K562 (cell line): ENCODE measurements around the gene OR13F1. TPM values are rescaled to one million over a fixed set of nuclear protein-coding genes. Genes with fewer than 3 reads are reported as not detected.

ENCODE experiments used
- ATAC-seq: fragments of 200-7000 bp; cut with Tn5 transposase; 3 replicates; pipeline ENCODE4 v1.9.1; 2020; ENCODE audit warnings: moderate library complexity
- BruUV-seq: library from RNA; stranded (reverse); fragments of 400-500 nt; replicated peaks from 2 replicates; lab custom pipeline; 2021; lab: Mats Ljungman, UMichigan
- CTCF ChIA-PET: fragments of 300-600 bp; formaldehyde crosslinking; extraction: SDS; loops from one replicate; lab custom pipeline; 2021; ENCODE audit warnings: low intra/inter-chr PET ratio; lab: Yijun Ruan, JAX
- POLR2A ChIA-PET: fragments of 300-600, 350-650 bp; sonication (Branson Sonifier 250); formaldehyde crosslinking; extraction: SDS; loops from one replicate; lab custom pipeline; 2021; ENCODE audit warnings: antibody characterized with exemption, inconsistent platforms; lab: Yijun Ruan, JAX
- DNase-seq, 4 experiments: peaks; one replicate each; pipeline versions ENCODE4 v3.0.0 to v3.0.0-alpha.2; 2011 to 2018; ENCODE audit warnings: low spot score in 3 of 4, mixed read lengths in 3 of 4; ENCODE audit errors: extremely low read depth in 1 of 4
- FAIRE-seq: peaks from 2 replicates; lab custom pipeline; 2011; peaks lifted over from hg19 to GRCh38; lab: Jason Lieb, UNC
- H2AFZ ChIP-seq: 2 replicates; pipeline ENCODE4 v1.6.0; 2011; ENCODE audit warnings: low read depth, low read length, control low read depth, inconsistent platforms
- H3K27ac ChIP-seq: fragments of 200-600 bp; 3 replicates; pipeline ENCODE4 v1.8.0; 2011; ENCODE audit warnings: low read depth, mild to moderate bottlenecking, control low read depth, inconsistent platforms, low read length, moderate library complexity, mixed read lengths; ENCODE audit errors: extremely low read depth
- H3K27me3 ChIP-seq, 2 experiments: fragments of 300-600 bp in 1 of 2; 2 replicates in 1 of 2; 3 replicates in 1 of 2; pipeline versions ENCODE4 v1.6.0 to v1.8.0; 2011; ENCODE audit warnings: inconsistent platforms in 2 of 2, low read length in 2 of 2, mild to moderate bottlenecking in 1 of 2, mixed read lengths in 1 of 2, moderate library complexity in 1 of 2; ENCODE audit not compliant: control insufficient read depth in 2 of 2, insufficient read depth in 2 of 2
- H3K36me3 ChIP-seq: fragments of 300-600 bp; 3 replicates; pipeline ENCODE4 v1.8.0; 2011; ENCODE audit warnings: mild to moderate bottlenecking, low read length, inconsistent platforms; ENCODE audit not compliant: control insufficient read depth, insufficient read depth
- H3K4me1 ChIP-seq, 2 experiments: fragments of 200-600 bp in 1 of 2; replicated peaks in 1 of 2; 2 replicates in 1 of 2; 3 replicates in 1 of 2; pipeline versions ENCODE4 v1.5.1 to v1.8.0; 2011; ENCODE audit warnings: inconsistent platforms in 2 of 2, low read length in 2 of 2, mild to moderate bottlenecking in 1 of 2, mixed read lengths in 1 of 2, moderate library complexity in 1 of 2; ENCODE audit not compliant: control insufficient read depth in 2 of 2, insufficient read depth in 2 of 2
- H3K4me2 ChIP-seq: 2 replicates; pipeline ENCODE4 v1.6.1; 2011; ENCODE audit warnings: low read length, control low read depth, inconsistent platforms, mixed read lengths; ENCODE audit not compliant: insufficient read depth
- H3K4me3 ChIP-seq: fragments of 200-600 bp; sonication (generic), shearing (Covaris generic); 2 replicates; pipeline ENCODE4 v1.5.1; 2016; ENCODE audit warnings: control low read depth, inconsistent platforms
- H3K79me2 ChIP-seq: fragments of 200-600 bp; 3 replicates; pipeline ENCODE4 v1.8.0; 2011; ENCODE audit warnings: low read length, inconsistent platforms; ENCODE audit not compliant: control insufficient read depth, insufficient read depth
- H3K9ac ChIP-seq, 2 experiments: 2 replicates each; pipeline versions ENCODE4 v1.6.0 to v1.6.1; 2011; ENCODE audit warnings: low read depth in 2 of 2, low read length in 2 of 2, control low read depth in 1 of 2, inconsistent platforms in 1 of 2, mild to moderate bottlenecking in 1 of 2, mixed read lengths in 1 of 2; ENCODE audit not compliant: insufficient read depth in 1 of 2
- H3K9me1 ChIP-seq: one replicate; pipeline ENCODE4 v1.6.0; 2011; ENCODE audit warnings: inconsistent platforms, mild to moderate bottlenecking, low read length, moderate library complexity; ENCODE audit not compliant: control insufficient read depth, insufficient read depth
- H3K9me3 ChIP-seq: replicated peaks from 2 replicates; pipeline ENCODE4 v1.5.1; 2011; ENCODE audit warnings: low read depth, low read length, inconsistent platforms; ENCODE audit not compliant: control insufficient read depth, insufficient read depth
- H4K20me1 ChIP-seq: replicated peaks from 2 replicates; pipeline ENCODE4 v1.6.1; 2011; ENCODE audit warnings: low read length, inconsistent platforms, mixed read lengths; ENCODE audit not compliant: control insufficient read depth, insufficient read depth
- EWSR1 ChIP-seq: fragments of 450-650 bp; IDR thresholded peaks from 2 replicates; pipeline ENCODE4 v1.6.1; 2018; ENCODE audit warnings: borderline replicate concordance, mild to moderate bottlenecking, low read depth, moderate library complexity; ENCODE audit not compliant: partially characterized antibody
- KAT2B ChIP-seq: IDR thresholded peaks from one replicate; pipeline ENCODE4 v1.6.1; 2012; ENCODE audit warnings: low read depth, mild to moderate bottlenecking, control low read depth, inconsistent platforms, low read length, moderate library complexity
- KLF13 ChIP-seq: fragments of 450-650 bp; IDR thresholded peaks from 2 replicates; pipeline ENCODE4 v1.6.1; 2016; ENCODE audit warnings: missing genetic modification characterization, low read depth, mild to moderate bottlenecking, missing compliant biosample characterization, moderate library complexity, borderline replicate concordance
- MTA1 ChIP-seq: fragments of 450-650 bp; IDR thresholded peaks from 2 replicates; pipeline ENCODE4 v1.6.1; 2017; ENCODE audit warnings: borderline replicate concordance
- NCOA2 ChIP-seq, 2 experiments: fragments of 450-650 bp; IDR thresholded peaks; 2 replicates each; pipeline ENCODE4 v1.6.1; 2018; ENCODE audit warnings: mild to moderate bottlenecking in 2 of 2, moderate library complexity in 1 of 2; ENCODE audit not compliant: partially characterized antibody in 2 of 2
- SRSF3 ChIP-seq: fragments of 200-400 bp; formaldehyde crosslinking; IDR thresholded peaks from 2 replicates; pipeline ENCODE4 v1.6.1; 2016; ENCODE audit warnings: mild to moderate bottlenecking, low read length, moderate library complexity; ENCODE audit not compliant: insufficient read depth
- TCF7 ChIP-seq: sonication (generic); IDR thresholded peaks from 2 replicates; pipeline ENCODE4 v1.6.1; 2016; ENCODE audit warnings: antibody characterized with exemption, borderline replicate concordance
- ZNF143 ChIP-seq: sonication (generic); formaldehyde crosslinking; IDR thresholded peaks from 2 replicates; pipeline ENCODE4 v1.9.0; 2022; ENCODE audit warnings: mild to moderate bottlenecking, missing genetic modification reagents
- ZNF175 ChIP-seq: fragments of 200-800 bp; sonication (Bioruptor generic); IDR thresholded peaks from 2 replicates; pipeline ENCODE4 v1.6.1; 2016; ENCODE audit warnings: low read depth, mild to moderate bottlenecking, missing genetic modification characterization, missing compliant biosample characterization
- ZNF224 ChIP-seq: sonication (generic); formaldehyde crosslinking; IDR thresholded peaks from 2 replicates; pipeline ENCODE4 v1.8.0; 2022; ENCODE audit warnings: mild to moderate bottlenecking, missing genetic modification reagents
- ZNF232 ChIP-seq: sonication (generic); formaldehyde crosslinking; IDR thresholded peaks from 2 replicates; pipeline ENCODE4 v1.8.0; 2022; ENCODE audit warnings: mild to moderate bottlenecking, missing genetic modification reagents
- in situ Hi-C: fragments of 300-500 bp; cut with MboI; formaldehyde crosslinking; loops from 4 replicates; pipeline ENCODE4 v1.15.0; 2018; ENCODE audit warnings: inconsistent platforms, mixed read lengths
- intact Hi-C: fragments of 100-400 bp; cut with micrococcal nuclease; formaldehyde crosslinking; loops from 2 replicates; pipeline ENCODE4 v1.14.2; 2022
- polyA plus RNA-seq, 8 experiments: library from polyadenylated mRNA; depleted of rRNA in 4 of 8; stranded (reverse) in 5 of 8; unstranded in 3 of 8; fragments of >200 nt; fragmentation: Nextera tagmentation in 2 of 8; fragmentation: Illumina TruSeq in 1 of 8; extraction: Ambion mirVana in 2 of 8; extraction: Trizol in 1 of 8; gene quantifications; 2 replicates each; pipeline versions ENCODE4 v1.2.1 to v1.2.3, GENCODE V29; 2011 to 2014; ENCODE audit warnings: inconsistent platforms in 1 of 8, missing spikeins in 1 of 8
- total RNA-seq, 7 experiments: library from RNA; depleted of rRNA in 6 of 7; stranded (reverse); fragments of >200 nt in 6 of 7; fragmentation: Illumina TruSeq in 2 of 7; extraction: Trizol in 2 of 7; gene quantifications; 2 replicates each; pipeline versions ENCODE4 v1.2.1 to v1.2.3, GENCODE V29; 2011 to 2021; ENCODE audit warnings: low replicate concordance in 1 of 7
- TF ChIP-seq, protein P1 (sequence below): fragments of 450-650 bp; IDR thresholded peaks from 2 replicates; pipeline ENCODE4 v1.6.1; 2017; ENCODE audit warnings: antibody characterized with exemption
- TF ChIP-seq, protein P2 (sequence below): fragments of 450-650 bp; IDR thresholded peaks from 2 replicates; pipeline ENCODE4 v1.6.1; 2017; ENCODE audit warnings: mild to moderate bottlenecking, moderate library complexity

Gene OR13F1
- total and polyA plus RNA-seq, 9 of the 15 experiments (the other 6 are each of a cell fraction or from before 2014, with no cell fraction given) = not detected

- in situ Hi-C loops = no loop called here
- Histone ChIP-seq H3K9me1 (no peaks in the 10 kb centered on the region), H3K4me2 (no peak overlapping the region), H4K20me1 (no peaks in the 10 kb centered on the region), H3K36me3 (no peaks in the 10 kb centered on the region), H3K9me3 (no peaks in the 10 kb centered on the region), H3K4me1 (no peaks in the 10 kb centered on the region), H3K27me3 (no peaks in the 10 kb centered on the region)
- no TSS peak for BruUV-seq
- ChIA-PET POLR2A (no interaction called here), CTCF (no interaction called here)
- no peak for FAIRE-seq
- intact Hi-C loops = no loop called here
- TF ChIP-seq ZNF232 (CRISPR knock-in tag) = no peak
- TF ChIP-seq EWSR1 = no peak
- TF ChIP-seq KAT2B = no peak
- TF ChIP-seq, protein P1, sequence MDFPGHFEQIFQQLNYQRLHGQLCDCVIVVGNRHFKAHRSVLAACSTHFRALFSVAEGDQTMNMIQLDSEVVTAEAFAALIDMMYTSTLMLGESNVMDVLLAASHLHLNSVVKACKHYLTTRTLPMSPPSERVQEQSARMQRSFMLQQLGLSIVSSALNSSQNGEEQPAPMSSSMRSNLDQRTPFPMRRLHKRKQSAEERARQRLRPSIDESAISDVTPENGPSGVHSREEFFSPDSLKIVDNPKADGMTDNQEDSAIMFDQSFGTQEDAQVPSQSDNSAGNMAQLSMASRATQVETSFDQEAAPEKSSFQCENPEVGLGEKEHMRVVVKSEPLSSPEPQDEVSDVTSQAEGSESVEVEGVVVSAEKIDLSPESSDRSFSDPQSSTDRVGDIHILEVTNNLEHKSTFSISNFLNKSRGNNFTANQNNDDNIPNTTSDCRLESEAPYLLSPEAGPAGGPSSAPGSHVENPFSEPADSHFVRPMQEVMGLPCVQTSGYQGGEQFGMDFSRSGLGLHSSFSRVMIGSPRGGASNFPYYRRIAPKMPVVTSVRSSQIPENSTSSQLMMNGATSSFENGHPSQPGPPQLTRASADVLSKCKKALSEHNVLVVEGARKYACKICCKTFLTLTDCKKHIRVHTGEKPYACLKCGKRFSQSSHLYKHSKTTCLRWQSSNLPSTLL = no peak
- TF ChIP-seq ZNF175 (CRISPR knock-in tag) = no peak
- no peak for TF ChIP-seq ZNF224 (CRISPR knock-in tag)
- no peak for TF ChIP-seq NCOA2 (IDR thresholded peaks at IDR 0.05; ENCODE audit: partially characterized antibody in 2 of 2)
- no peak for TF ChIP-seq TCF7
- TF ChIP-seq, protein P2, sequence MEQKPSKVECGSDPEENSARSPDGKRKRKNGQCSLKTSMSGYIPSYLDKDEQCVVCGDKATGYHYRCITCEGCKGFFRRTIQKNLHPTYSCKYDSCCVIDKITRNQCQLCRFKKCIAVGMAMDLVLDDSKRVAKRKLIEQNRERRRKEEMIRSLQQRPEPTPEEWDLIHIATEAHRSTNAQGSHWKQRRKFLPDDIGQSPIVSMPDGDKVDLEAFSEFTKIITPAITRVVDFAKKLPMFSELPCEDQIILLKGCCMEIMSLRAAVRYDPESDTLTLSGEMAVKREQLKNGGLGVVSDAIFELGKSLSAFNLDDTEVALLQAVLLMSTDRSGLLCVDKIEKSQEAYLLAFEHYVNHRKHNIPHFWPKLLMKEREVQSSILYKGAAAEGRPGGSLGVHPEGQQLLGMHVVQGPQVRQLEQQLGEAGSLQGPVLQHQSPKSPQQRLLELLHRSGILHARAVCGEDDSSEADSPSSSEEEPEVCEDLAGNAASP = no peak
- no peak for TF ChIP-seq ZNF143 (CRISPR knock-in tag)
- TF ChIP-seq SRSF3 = no peak
- no peak for TF ChIP-seq KLF13 (tag)
- no peak for TF ChIP-seq MTA1
- TF ChIP-seq, all 486 proteins: peak for 0
- H3K9ac ChIP-seq = no peak overlapping the region
- H3K4me3 ChIP-seq = no peak overlapping the region
- no peak for DNase-seq
- H3K27ac ChIP-seq = no peak overlapping the region
- no peak overlapping the region for H2AFZ ChIP-seq
- H3K79me2 ChIP-seq = no peaks in the 10 kb centered on the region
- no peak for ATAC-seq
Observed at GRCh38 chr9:104468261-104468660, 35.8 kb upstream of the OR13F1 start.
